CD4-positive, alpha-beta T cell (primary cell): ENCODE measurements around the gene RASA2. TPM values are rescaled to one million over a fixed set of nuclear protein-coding genes. Genes with fewer than 3 reads are reported as not detected.

Source experiments
- ATAC-seq: fragments of 200-7000 bp; cut with Tn5 transposase; one replicate; pipeline ENCODE4 v1.10.0; 2022; ENCODE audit warnings: mild to moderate bottlenecking; ENCODE audit not compliant: poor library complexity
- CTCF ChIA-PET: fragments of 350-600 bp; sonication (Branson Sonifier 250); formaldehyde crosslinking; loops from one replicate; lab custom pipeline; 2021; ENCODE audit warnings: antibody characterized with exemption, inconsistent platforms; lab: Charles Lee
- POLR2A ChIA-PET: fragments of 350-600 bp; sonication (Branson Sonifier 250); formaldehyde crosslinking; loops from one replicate; lab custom pipeline; 2021; ENCODE audit warnings: antibody characterized with exemption, inconsistent platforms; lab: Charles Lee
- DNase-seq, 14 experiments: peaks; one replicate each; pipeline ENCODE4 v3.0.0-alpha.2; 2013 to 2020; ENCODE audit warnings: mixed read lengths in 2 of 14
- H3K27ac ChIP-seq, 2 donors: one replicate each; pipeline versions ENCODE4 v1.5.1 to v1.7.0; 2013; ENCODE audit warnings: low read length in 2 of 2, low read depth in 1 of 2, mild to moderate bottlenecking in 1 of 2
- H3K27me3 ChIP-seq, 2 experiments: 1 replicate in 1 of 2; 2 replicates in 1 of 2; pipeline versions ENCODE4 v1.6.1 to v1.7.0; 2013; ENCODE audit warnings: low read length in 2 of 2, control low read depth in 1 of 2, mild to moderate bottlenecking in 1 of 2, moderate library complexity in 1 of 2; ENCODE audit not compliant: insufficient read depth in 2 of 2, control insufficient read depth in 1 of 2
- H3K36me3 ChIP-seq: one replicate; pipeline ENCODE4 v1.6.1; 2013; ENCODE audit warnings: low read length, control low read depth; ENCODE audit not compliant: insufficient read depth
- H3K4me1 ChIP-seq: one replicate; pipeline ENCODE4 v1.6.1; 2013; ENCODE audit warnings: low read length, control low read depth; ENCODE audit not compliant: insufficient read depth
- H3K4me3 ChIP-seq: one replicate; pipeline ENCODE4 v1.5.1; 2013; ENCODE audit warnings: mild to moderate bottlenecking, low read length, moderate library complexity
- H3K9me3 ChIP-seq, 2 experiments: 1 replicate in 1 of 2; 2 replicates in 1 of 2; pipeline versions ENCODE4 v1.6.1 to v1.7.0; 2013; ENCODE audit warnings: low read length in 2 of 2, mild to moderate bottlenecking in 2 of 2, control low read depth in 1 of 2, moderate library complexity in 1 of 2; ENCODE audit not compliant: control insufficient read depth in 1 of 2, insufficient read depth in 1 of 2
- H3K27ac Mint-ChIP-seq: one replicate; pipeline ENCODE4 v1.8.0; 2020; ENCODE audit warnings: mixed read lengths
- H3K27me3 Mint-ChIP-seq: one replicate; pipeline ENCODE4 v1.8.0; 2021; ENCODE audit warnings: mixed read lengths
- H3K36me3 Mint-ChIP-seq: one replicate; pipeline ENCODE4 v1.8.0; 2021; ENCODE audit warnings: low read depth, mixed read lengths
- H3K4me1 Mint-ChIP-seq: one replicate; pipeline ENCODE4 v1.8.0; 2021; ENCODE audit warnings: low read depth, mixed read lengths
- H3K4me3 Mint-ChIP-seq: one replicate; pipeline ENCODE4 v1.8.0; 2020; ENCODE audit warnings: mild to moderate bottlenecking, mixed read lengths
- H3K9me3 Mint-ChIP-seq: one replicate; pipeline ENCODE4 v1.8.0; 2020; ENCODE audit warnings: mixed read lengths
- CTCF ChIP-seq: fragments of 200-600 bp; IDR thresholded peaks from one replicate; pipeline ENCODE4 v1.8.0; 2022; ENCODE audit warnings: antibody characterized with exemption, mild to moderate bottlenecking
- intact Hi-C, 2 experiments: fragments of 100-400 bp; cut with DNase I in 1 of 2; cut with micrococcal nuclease in 1 of 2; formaldehyde crosslinking; loops; one replicate each; pipeline versions ENCODE4 v1.15.1 to v1.9.0; 2023 to 2025; cut with DNase I, micrococcal nuclease
- total RNA-seq, 174 experiments: library from RNA in 2 of 174; stranded (reverse) in 2 of 174; gene quantifications; one replicate each; pipeline ENCODE4 v1.2.3 and lab custom pipeline; 2021 to 2026

RASA2 gene
- total RNA-seq, 2 experiments from 2014 or later = 96.1 to 96.4 TPM

GRCh38 chr3:141526709-141527108 lies 39.9 kb downstream of the RASA2 start:
- peaks cover 81% of the 10 kb centered on the region for H3K36me3 Mint-ChIP-seq
- Histone ChIP-seq H3K27ac (peak overlapping the region in 1 of 2 donors; percentile 37), H3K9me3 (no peaks in the 10 kb centered on the region), H3K36me3 (peaks cover 26% of the 10 kb centered on the region), H3K4me1 (peaks cover 25% of the 10 kb centered on the region), H3K4me3 (no peak overlapping the region), H3K27me3 (no peaks in the 10 kb centered on the region)
- intact Hi-C loops = loop anchor here in 1 of 2 experiments (5.0 kb wide), 1 partner anchor 39 kb away; the partner anchor contains the start of gene RASA2
- no peaks in the 10 kb centered on the region for H3K9me3 Mint-ChIP-seq
- TF ChIP-seq CTCF = no peak
- H3K27me3 Mint-ChIP-seq = no peaks in the 10 kb centered on the region
- ChIA-PET CTCF (interaction anchor here (1.3 kb wide), 1 partner anchor 75 kb away, joined by 3 read pairs; no protein-coding TSS in a partner anchor), POLR2A (interaction anchor here (1.2 to 4.3 kb wide), 4 partner anchors 26 to 40 kb away, joined by 3 to 37 read pairs (median 12); partner anchors contain the start of gene RASA2)
- H3K27ac Mint-ChIP-seq = peak overlapping the region; percentile 94
- DNase-seq = peak in 1 of 14 experiments; percentile 15
- H3K4me1 Mint-ChIP-seq = peaks cover 91% of the 10 kb centered on the region
- peak; percentile 31 for ATAC-seq
- H3K4me3 Mint-ChIP-seq = peak overlapping the region; percentile 42

GRCh38 chr3:141528800-141529199 lies 42.0 kb downstream of the RASA2 start:
- Histone ChIP-seq H3K27me3 (no peaks in the 10 kb centered on the region), H3K36me3 (peaks cover 26% of the 10 kb centered on the region), H3K4me1 (peaks cover 22% of the 10 kb centered on the region), H3K4me3 (no peak overlapping the region), H3K27ac (peak overlapping the region; percentile 51 to 64), H3K9me3 (no peaks in the 10 kb centered on the region)
- CTCF ChIA-PET = no interaction called here
- POLR2A ChIA-PET = no interaction called here
- H3K36me3 Mint-ChIP-seq = peaks cover 82% of the 10 kb centered on the region
- peak overlapping the region; percentile 94 for H3K27ac Mint-ChIP-seq
- no peaks in the 10 kb centered on the region for H3K9me3 Mint-ChIP-seq
- DNase-seq = no peak
- peak overlapping the region; percentile 28 for H3K4me3 Mint-ChIP-seq
- intact Hi-C loops = loop anchor here (2.0 to 5.0 kb wide), 3 partner anchors 14 to 41 kb away; partner anchors contain the start of gene RASA2 (in 1 of the 2)
- H3K27me3 Mint-ChIP-seq = no peaks in the 10 kb centered on the region
- no peak for TF ChIP-seq CTCF
- H3K4me1 Mint-ChIP-seq = peaks cover 93% of the 10 kb centered on the region
- no peak for ATAC-seq

- ChIA-PET CTCF (no interaction called here), POLR2A (no interaction called here)
- peaks cover 92% of the 10 kb centered on the region for H3K4me1 Mint-ChIP-seq
- Histone ChIP-seq H3K27ac (peak overlapping the region; percentile 51 to 64), H3K27me3 (no peaks in the 10 kb centered on the region), H3K4me3 (no peak overlapping the region), H3K9me3 (no peaks in the 10 kb centered on the region), H3K4me1 (peaks cover 18% of the 10 kb centered on the region), H3K36me3 (peaks cover 26% of the 10 kb centered on the region)
- H3K27ac Mint-ChIP-seq = peak overlapping the region; percentile 94
- no peaks in the 10 kb centered on the region for H3K9me3 Mint-ChIP-seq
- no peaks in the 10 kb centered on the region for H3K27me3 Mint-ChIP-seq
- H3K36me3 Mint-ChIP-seq = peaks cover 82% of the 10 kb centered on the region
- ATAC-seq (no peak), DNase-seq (no peak)
- peak overlapping the region; percentile 62 for H3K4me3 Mint-ChIP-seq
- intact Hi-C loops = loop anchor here (2.0 to 5.0 kb wide), 3 partner anchors 14 to 42 kb away; partner anchors contain the start of gene RASA2 (in 1 of the 2)
- TF ChIP-seq CTCF = no peak
Observed at GRCh38 chr3:141529256-141529655, 42.4 kb downstream of the RASA2 start.
